ENCODE measurements around the gene SLC25A42.

- TF ChIP-seq EZH2 (IDR thresholded peaks at IDR 0.05; ENCODE audit: borderline replicate concordance) (no peak), CTCF (IDR thresholded peaks at IDR 0.05; ENCODE audit: poor library complexity) (no peak), EZH2phosphoT487 (IDR thresholded peaks at IDR 0.05; ENCODE audit: low read depth, severe bottlenecking, unreplicated experiment) (no peak)
Measured at GRCh38 chr19:19149435-19149834, 85.6 kb downstream of the SLC25A42 start.
